Ovary (tissue), 3 donors: ENCODE data around the gene PLCB4.

ENCODE experiments used
- CTCF ChIP-seq, 3 donors: fragments of 450-650 bp in 2 of 3; fragments of 200-600 bp in 1 of 3; IDR thresholded peaks; one replicate each; pipeline versions ENCODE4 v1.5.1 to v1.8.0; 2016 to 2022; ENCODE audit warnings: antibody characterized with exemption in 3 of 3, mild to moderate bottlenecking in 1 of 3
- EP300 ChIP-seq: sonication (generic); formaldehyde crosslinking; IDR thresholded peaks from one replicate; pipeline ENCODE4 v1.6.1; 2017; ENCODE audit warnings: antibody characterized with exemption
- donor health status: DM: no; HTN: no; CAD: no.

GRCh38 chr20:9422321-9423057 is 353.6 kb downstream of the PLCB4 start:
- TF ChIP-seq CTCF (IDR thresholded peaks at IDR 0.05) (no peak), EP300 (no peak)
